HCT116 (cell line): ENCODE results near the gene SPDEF.

Experiments used
- CTCF ChIP-seq, 3 experiments: fragments of 200-600 bp in 1 of 3; sonication (generic) in 1 of 3; IDR thresholded peaks in 2 of 3; conservative IDR thresholded peaks in 1 of 3; 2 replicates each; pipeline ENCODE4 v1.5.1; 2012 to 2017; ENCODE audit warnings: low read depth in 2 of 3, low read length in 2 of 3, antibody characterized with exemption in 1 of 3, borderline replicate concordance in 1 of 3, control low read depth in 1 of 3, mild to moderate bottlenecking in 1 of 3, mixed read lengths in 1 of 3, mixed run types in 1 of 3, moderate library complexity in 1 of 3; ENCODE audit not compliant: insufficient read depth in 1 of 3
- YY1 ChIP-seq: IDR thresholded peaks from 2 replicates; pipeline ENCODE4 v1.6.1; 2011; ENCODE audit warnings: low read length, low read depth, moderate library complexity, mild to moderate bottlenecking; ENCODE audit not compliant: insufficient replicate concordance; ENCODE audit errors: extremely low read depth

GRCh38 chr6:34540222-34540621 is 15.9 kb downstream of the SPDEF start:
- no peak for TF ChIP-seq CTCF (IDR thresholded peaks at IDR 0.05 in 2 of 3, conservative IDR thresholded peaks at IDR 0.05 in 1 of 3; ENCODE audit: borderline replicate concordance in 1 of 3, insufficient read depth in 1 of 3, low read depth in 2 of 3, low read length in 2 of 3)
- no peak for TF ChIP-seq YY1
